Measurements from ENCODE around the gene C1orf232.
A peak's percentile ranks its signal among the peaks of the same experiment; 100 is the strongest.

C1orf232 gene

GRCh38 chr1:26125382-26125781, 43.4 kb downstream of the C1orf232 start:
- no peaks in the 10 kb centered on the region for H3K27me3 Mint-ChIP-seq
- no peaks in the 10 kb centered on the region for H3K9me3 Mint-ChIP-seq
- peak overlapping the region; percentile 98 to 99 for H3K27ac Mint-ChIP-seq
- DNase-seq (no peak), ATAC-seq (no peak)
- H3K4me3 Mint-ChIP-seq: peak overlapping the region; percentile 81 to 88
- H3K4me1 Mint-ChIP-seq: peaks cover 63% of the 10 kb centered on the region

GRCh38 chr1:26124418-26125331, 44.1 kb downstream of the C1orf232 start:
- no peak for DNase-seq
- ATAC-seq: no peak
- Mint-ChIP-seq H3K4me3 (peak overlapping the region; percentile 50 to 88), H3K9me3 (no peaks in the 10 kb centered on the region), H3K27me3 (no peaks in the 10 kb centered on the region), H3K4me1 (peaks cover 70% of the 10 kb centered on the region), H3K27ac (no peak overlapping the region)

GRCh38 chr1:26122988-26123973, 45.5 kb downstream of the C1orf232 start:
- peaks cover 76% of the 10 kb centered on the region for H3K4me1 Mint-ChIP-seq
- no peak overlapping the region for H3K27ac Mint-ChIP-seq
- no peak for DNase-seq
- no peaks in the 10 kb centered on the region for H3K27me3 Mint-ChIP-seq
- H3K4me3 Mint-ChIP-seq: peak overlapping the region in 1 of 2 donors; percentile 11
- H3K9me3 Mint-ChIP-seq: no peaks in the 10 kb centered on the region
- ATAC-seq: peak; percentile 46

- H3K9me3 Mint-ChIP-seq: no peaks in the 10 kb centered on the region
- no peak for DNase-seq
- no peak for ATAC-seq
- no peaks in the 10 kb centered on the region for H3K27me3 Mint-ChIP-seq
- H3K4me1 Mint-ChIP-seq: peaks cover 64% of the 10 kb centered on the region
- H3K27ac Mint-ChIP-seq: no peak overlapping the region
- H3K4me3 Mint-ChIP-seq: no peak overlapping the region
Measured at GRCh38 chr1:26121854-26122773, 46.6 kb downstream of the C1orf232 start.

GRCh38 chr1:26119892-26120608, 48.7 kb downstream of the C1orf232 start:
- ATAC-seq: no peak
- Mint-ChIP-seq H3K4me1 (peaks cover 48% of the 10 kb centered on the region), H3K27ac (peak overlapping the region; percentile 72 to 89)

GRCh38 chr1:26114165-26114927, 54.4 kb downstream of the C1orf232 start:
- Mint-ChIP-seq H3K27me3 (no peaks in the 10 kb centered on the region), H3K9me3 (no peaks in the 10 kb centered on the region), H3K27ac (peak overlapping the region in 1 of 2 donors; percentile 6), H3K4me3 (no peak overlapping the region), H3K4me1 (peaks cover 32% of the 10 kb centered on the region)
- ATAC-seq (no peak), DNase-seq (no peak)

More at GRCh38 chr1:26119892-26120608, 48.7 kb downstream of the C1orf232 start:
- Mint-ChIP-seq H3K9me3 (no peaks in the 10 kb centered on the region), H3K4me3 (peak overlapping the region; percentile 62 to 71), H3K27me3 (no peaks in the 10 kb centered on the region)
- no peak for DNase-seq
